AG04449 (cell line): ENCODE data around the gene RUNX2.

Source experiments
- CTCF ChIA-PET: fragments of 350-600 bp; formaldehyde crosslinking; extraction: SDS; loops from one replicate; lab custom pipeline; 2021; ENCODE audit warnings: antibody characterized with exemption; lab: Yijun Ruan, JAX
- POLR2A ChIA-PET: fragments of 400-600, 350-600 bp; formaldehyde crosslinking; extraction: SDS; loops from one replicate; lab custom pipeline; 2020; ENCODE audit warnings: antibody characterized with exemption, inconsistent platforms; lab: Yijun Ruan, JAX
- DNase-seq: peaks from one replicate; pipeline ENCODE4 v3.0.0-alpha.2; 2010; ENCODE audit warnings: low read depth, low spot score
- H3K4me3 ChIP-seq: 2 replicates; pipeline ENCODE4 v1.5.1; 2011; ENCODE audit warnings: low read depth, mild to moderate bottlenecking, control low read depth, low read length
- TF ChIP-seq, protein P1 (sequence below): IDR thresholded peaks from one replicate; pipeline ENCODE4 v1.5.1; 2011; ENCODE audit warnings: mild to moderate bottlenecking, moderate library complexity, low read length, control low read depth, inconsistent platforms; ENCODE audit not compliant: insufficient read depth; ENCODE audit errors: missing control alignments

RUNX2 gene

DNA sequence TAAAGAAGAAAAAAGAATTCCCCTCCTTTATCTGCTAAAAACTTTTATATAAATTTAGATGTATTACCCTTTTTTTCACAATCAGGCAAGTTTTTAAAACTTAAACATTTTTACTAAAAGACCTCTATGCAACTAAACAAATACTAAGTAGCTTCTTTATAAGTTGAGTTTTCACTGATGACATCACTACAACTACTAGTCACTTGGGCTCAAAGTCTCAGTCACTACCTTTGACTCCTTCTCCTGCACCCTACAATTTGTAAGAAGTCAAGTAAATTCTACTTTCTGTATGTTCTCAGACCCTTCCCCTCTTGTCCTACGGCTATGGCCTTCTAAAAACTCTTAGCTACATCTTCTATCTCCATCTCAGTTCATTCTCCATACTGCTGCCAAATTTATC lies 38.4 kb downstream of the RUNX2 start:
- CTCF ChIA-PET: interaction anchor here (1.5 to 1.8 kb wide), 3 partner anchors 23 to 891 kb away, joined by 3 to 5 read pairs (median 4); no protein-coding TSS in a partner anchor
- no peak overlapping the region for H3K4me3 ChIP-seq
- TF ChIP-seq, protein P1, sequence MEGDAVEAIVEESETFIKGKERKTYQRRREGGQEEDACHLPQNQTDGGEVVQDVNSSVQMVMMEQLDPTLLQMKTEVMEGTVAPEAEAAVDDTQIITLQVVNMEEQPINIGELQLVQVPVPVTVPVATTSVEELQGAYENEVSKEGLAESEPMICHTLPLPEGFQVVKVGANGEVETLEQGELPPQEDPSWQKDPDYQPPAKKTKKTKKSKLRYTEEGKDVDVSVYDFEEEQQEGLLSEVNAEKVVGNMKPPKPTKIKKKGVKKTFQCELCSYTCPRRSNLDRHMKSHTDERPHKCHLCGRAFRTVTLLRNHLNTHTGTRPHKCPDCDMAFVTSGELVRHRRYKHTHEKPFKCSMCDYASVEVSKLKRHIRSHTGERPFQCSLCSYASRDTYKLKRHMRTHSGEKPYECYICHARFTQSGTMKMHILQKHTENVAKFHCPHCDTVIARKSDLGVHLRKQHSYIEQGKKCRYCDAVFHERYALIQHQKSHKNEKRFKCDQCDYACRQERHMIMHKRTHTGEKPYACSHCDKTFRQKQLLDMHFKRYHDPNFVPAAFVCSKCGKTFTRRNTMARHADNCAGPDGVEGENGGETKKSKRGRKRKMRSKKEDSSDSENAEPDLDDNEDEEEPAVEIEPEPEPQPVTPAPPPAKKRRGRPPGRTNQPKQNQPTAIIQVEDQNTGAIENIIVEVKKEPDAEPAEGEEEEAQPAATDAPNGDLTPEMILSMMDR: no peak
- no peak for DNase-seq
- POLR2A ChIA-PET: no interaction called here

DNA sequence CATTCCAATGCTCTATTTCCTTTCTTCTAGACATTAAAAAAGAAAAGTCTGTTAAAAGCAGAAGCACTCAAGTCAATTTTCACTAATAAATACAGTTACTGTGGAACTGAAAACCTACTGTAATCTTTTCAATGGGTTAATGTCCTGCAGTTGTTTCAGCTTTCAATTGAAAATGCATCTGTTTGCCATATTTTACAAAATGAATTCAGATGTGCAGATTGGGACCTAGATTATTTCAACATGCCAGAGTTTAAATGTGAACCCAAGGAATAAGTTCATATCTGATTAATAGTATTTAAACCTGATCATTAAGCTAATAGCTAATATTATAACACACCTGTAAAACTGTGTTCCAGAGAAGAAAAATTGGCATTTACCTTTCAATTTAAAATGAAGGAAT lies 39.9 kb downstream of the RUNX2 start:
- no peak overlapping the region for H3K4me3 ChIP-seq
- DNase-seq: no peak
- CTCF ChIA-PET: interaction anchor here (0.9 to 1.2 kb wide), 2 partner anchors 10 to 27 kb away, joined by 3 to 4 read pairs; partner anchors contain the start of gene SUPT3H
- POLR2A ChIA-PET: no interaction called here
- TF ChIP-seq, protein P1: no peak

DNA sequence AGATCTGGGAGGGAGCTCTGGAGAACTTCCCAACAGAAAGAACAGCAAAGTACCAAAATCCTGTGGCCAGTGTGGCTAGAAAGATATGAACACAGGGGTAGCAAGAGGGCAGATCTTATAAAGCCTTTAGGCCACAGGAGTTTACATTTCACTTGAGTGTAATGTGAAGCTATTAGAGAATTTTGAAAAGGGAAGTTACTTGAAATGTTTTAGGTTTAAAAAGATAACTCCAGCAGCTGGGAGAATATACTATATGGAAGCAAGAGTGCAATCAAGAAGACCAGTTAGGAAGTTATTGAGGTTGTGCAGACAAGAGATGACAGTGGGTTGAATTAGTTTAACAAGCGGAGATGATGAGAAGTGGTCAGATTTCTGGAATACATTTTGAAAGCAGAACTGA lies 41.7 kb downstream of the RUNX2 start:
- ChIA-PET POLR2A (interaction anchor here (0.6 kb wide), 1 partner anchor 34 kb away, joined by 3 read pairs; no protein-coding TSS in a partner anchor), CTCF (interaction anchor here (0.8 to 1.5 kb wide), 2 partner anchors 713 to 895 kb away, joined by 4 read pairs; no protein-coding TSS in a partner anchor)
- no peak for DNase-seq
- no peak overlapping the region for H3K4me3 ChIP-seq
- TF ChIP-seq, protein P1: no peak

DNA sequence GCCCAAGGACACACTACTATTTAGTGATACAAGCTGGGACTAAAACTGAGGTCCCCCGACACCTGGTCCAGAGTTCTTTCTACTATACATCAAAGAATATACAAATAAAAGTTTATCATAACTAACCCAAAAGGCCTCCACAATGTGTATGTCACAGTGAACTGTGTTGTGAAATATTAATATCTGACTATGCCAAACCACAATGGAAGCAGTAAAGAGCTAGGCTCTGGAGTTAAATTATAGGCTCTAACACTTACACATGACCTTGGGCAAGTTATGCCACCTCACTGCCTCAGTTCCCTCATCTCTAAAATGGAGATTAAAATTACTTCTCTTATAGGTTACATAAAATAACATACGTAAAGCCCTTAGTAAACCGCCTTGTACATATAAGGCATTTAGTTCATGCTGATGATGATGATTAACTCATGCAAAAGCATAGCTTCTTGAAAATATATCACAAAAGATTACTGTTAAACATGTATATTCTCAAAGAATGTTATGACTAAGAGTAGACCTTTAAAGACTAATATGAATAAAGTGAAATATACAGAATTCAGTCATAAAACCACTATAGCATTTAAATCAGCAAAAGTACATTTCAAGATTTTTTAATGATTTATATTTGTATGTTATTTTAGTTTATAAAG lies 43.9 kb downstream of the RUNX2 start:
- ChIA-PET POLR2A (no interaction called here), CTCF (interaction anchor here (1.2 kb wide), 1 partner anchor 9 kb away, joined by 3 read pairs; no protein-coding TSS in a partner anchor)
- H3K4me3 ChIP-seq: no peak overlapping the region
- no peak for DNase-seq
- TF ChIP-seq, protein P1: no peak

DNA sequence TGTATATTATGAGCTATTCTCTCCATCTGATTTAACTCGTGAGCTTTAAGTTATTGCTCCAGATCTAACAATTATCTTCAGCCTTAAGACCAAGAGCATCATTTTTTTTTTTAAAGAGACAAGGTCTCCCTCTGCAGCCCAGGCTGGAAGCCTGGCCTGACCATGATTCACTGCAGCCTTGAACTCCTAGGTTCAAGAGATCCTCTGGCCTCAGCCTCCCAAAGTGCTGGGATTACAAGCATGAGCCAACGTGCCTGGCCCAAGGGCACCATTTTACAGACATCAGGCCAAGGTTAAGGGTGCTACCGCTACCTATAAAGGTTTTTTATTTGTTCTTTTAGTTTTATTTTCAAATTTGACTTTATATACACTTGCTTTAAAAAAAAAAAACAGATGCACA lies 47.3 kb downstream of the RUNX2 start:
- CTCF ChIA-PET: interaction anchor here (0.6 to 1.8 kb wide), 6 partner anchors 56 to 745 kb away, joined by 3 to 7 read pairs (median 3); no protein-coding TSS in a partner anchor
- POLR2A ChIA-PET: no interaction called here
- H3K4me3 ChIP-seq: no peak overlapping the region
- TF ChIP-seq, protein P1: no peak
- DNase-seq: no peak

DNA sequence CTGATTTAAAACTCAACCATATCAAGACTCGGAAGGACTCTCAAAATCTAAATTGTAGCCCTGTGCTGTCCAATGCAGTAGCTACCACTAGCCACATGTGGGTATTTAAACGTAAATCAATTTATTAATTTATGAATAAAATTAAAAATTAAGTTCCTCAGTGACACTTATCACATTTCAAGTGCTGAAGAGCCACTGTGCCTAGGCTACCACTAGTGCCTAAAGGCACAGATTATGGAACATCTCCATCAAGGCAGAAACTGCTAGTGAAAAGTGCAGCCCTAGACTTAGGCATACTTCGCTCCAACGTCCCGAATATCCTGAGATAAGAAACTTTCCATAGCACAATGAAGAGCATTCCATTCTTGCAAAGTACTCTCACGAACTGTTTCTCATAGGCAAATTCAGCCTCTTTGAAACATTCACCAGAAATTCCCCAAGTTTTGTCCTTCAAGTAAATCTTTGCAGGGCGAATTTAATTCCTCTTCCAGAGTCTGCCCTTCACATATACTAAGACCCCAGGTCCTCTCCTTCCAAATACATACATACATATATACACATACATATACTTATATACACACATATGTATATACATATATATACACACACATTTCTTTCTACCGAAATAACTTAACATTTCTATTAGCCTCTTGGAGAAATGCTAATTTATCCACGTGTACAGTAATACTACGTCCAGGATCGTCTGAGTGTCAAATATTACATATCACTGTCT lies 48.3 kb downstream of the RUNX2 start:
- CTCF ChIA-PET: interaction anchor here (0.9 to 2.0 kb wide), 6 partner anchors 10 to 900 kb away, joined by 3 to 13 read pairs (median 4); no protein-coding TSS in a partner anchor
- DNase-seq: no peak
- peak overlapping the region; percentile 74 for H3K4me3 ChIP-seq
- POLR2A ChIA-PET: interaction anchor here (0.6 kb wide), 1 partner anchor 48 kb away, joined by 3 read pairs; the partner anchor contains the start of gene RUNX2
- TF ChIP-seq, protein P1: no peak
